GM12891 (cell line): ENCODE measurements around the gene IFIT2.

ENCODE experiments used
- POLR2A ChIP-seq: IDR thresholded peaks from 2 replicates; pipeline ENCODE4 v1.6.1; 2011; ENCODE audit warnings: low read depth, low read length, control low read depth
- POLR2AphosphoS5 ChIP-seq: IDR thresholded peaks from 2 replicates; pipeline ENCODE4 v1.6.1; 2011; ENCODE audit warnings: low read depth, low read length, control low read depth
- SPI1 ChIP-seq: IDR thresholded peaks from 2 replicates; pipeline ENCODE4 v1.6.1; 2011; ENCODE audit warnings: low read depth, low read length, control low read depth
- TAF1 ChIP-seq: IDR thresholded peaks from 2 replicates; pipeline ENCODE4 v1.6.1; 2011; ENCODE audit warnings: low read depth, low read length, control low read depth

DNA sequence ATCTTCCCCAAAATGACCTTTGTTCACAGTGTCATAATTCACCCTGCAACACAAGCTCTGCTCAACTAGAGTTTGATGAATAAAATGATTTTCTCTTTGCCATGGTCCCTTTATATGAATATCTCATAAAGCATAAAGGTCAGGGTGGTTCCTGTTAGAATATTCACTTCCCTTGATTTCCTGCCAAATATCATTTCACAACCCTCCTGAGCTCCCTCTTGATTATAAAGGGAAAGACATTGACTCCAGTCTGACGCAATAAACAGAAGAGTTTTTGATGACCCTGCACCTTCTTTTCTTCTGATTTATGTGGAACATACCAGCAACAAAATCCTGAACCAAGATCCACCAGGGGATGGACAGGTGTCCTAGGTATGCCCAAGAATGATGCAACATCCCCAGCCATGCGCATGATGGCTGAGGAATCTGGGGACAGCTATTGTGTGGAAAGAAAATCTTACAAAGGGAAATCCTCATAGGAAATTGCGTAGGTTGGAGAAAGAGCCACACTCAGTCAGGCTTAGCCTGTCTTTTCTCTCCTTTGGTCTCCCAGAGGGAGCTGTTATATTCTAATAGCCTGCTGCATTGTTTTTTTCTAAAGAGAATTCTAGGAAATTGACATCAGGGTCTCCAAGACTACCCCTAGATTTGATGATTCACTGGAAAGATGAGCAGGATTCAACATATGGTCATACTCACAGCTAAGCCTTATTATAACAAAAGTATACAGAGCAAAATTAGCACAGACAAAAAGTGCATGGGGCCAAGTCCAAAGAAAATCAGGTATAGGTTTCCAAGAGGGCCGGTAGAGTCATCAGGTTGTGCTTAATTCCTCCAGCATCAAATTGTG lies 44.8 kb downstream of the IFIT2 start:
- TF ChIP-seq POLR2AphosphoS5, result no peak
- TF ChIP-seq POLR2A, result no peak
- no peak for TF ChIP-seq TAF1
- no peak for TF ChIP-seq SPI1
